Hepatocyte (in vitro differentiated cells): Measurements from ENCODE around the gene EPHA2. TPM values are rescaled to one million over a fixed set of nuclear protein-coding genes. Genes with fewer than 3 reads are reported as not detected.

ENCODE experiments used
- DNase-seq: peaks from one replicate; pipeline ENCODE4 v3.0.0-alpha.2; 2016; ENCODE audit warnings: low spot score
- H2AFZ ChIP-seq: fragments of 200-600 bp; sonication (generic); 2 replicates; pipeline ENCODE4 v1.6.0; 2016; ENCODE audit warnings: antibody characterized with exemption, mild to moderate bottlenecking
- H3K27ac ChIP-seq: fragments of 200-600 bp; sonication (generic); 2 replicates; pipeline ENCODE4 v1.5.1; 2016; ENCODE audit warnings: mild to moderate bottlenecking
- H3K27me3 ChIP-seq: fragments of 200-600 bp; sonication (generic); 2 replicates; pipeline ENCODE4 v1.6.1; 2016
- H3K36me3 ChIP-seq: fragments of 200-600 bp; sonication (generic); replicated peaks from 2 replicates; pipeline ENCODE4 v1.5.1; 2016; ENCODE audit warnings: low read depth; ENCODE audit not compliant: insufficient read depth
- H3K4me1 ChIP-seq: fragments of 200-600 bp; sonication (generic); 2 replicates; pipeline ENCODE4 v1.5.1; 2016; ENCODE audit warnings: mild to moderate bottlenecking, moderate library complexity; ENCODE audit not compliant: insufficient read depth
- H3K4me2 ChIP-seq: fragments of 200-600 bp; sonication (generic); 2 replicates; pipeline ENCODE4 v1.6.0; 2016
- H3K4me3 ChIP-seq: fragments of 200-600 bp; sonication (generic); 2 replicates; pipeline ENCODE4 v1.5.1; 2016; ENCODE audit warnings: mild to moderate bottlenecking
- H3K79me2 ChIP-seq: fragments of 200-600 bp; sonication (generic); 2 replicates; pipeline ENCODE4 v1.6.0; 2017; ENCODE audit warnings: mild to moderate bottlenecking
- H3K9me2 ChIP-seq: fragments of 200-600 bp; sonication (generic); replicated peaks from 2 replicates; pipeline ENCODE4 v1.6.0; 2017; ENCODE audit warnings: mild to moderate bottlenecking; ENCODE audit not compliant: insufficient read depth
- H3K9me3 ChIP-seq: fragments of 200-600 bp; sonication (generic); 2 replicates; pipeline ENCODE4 v1.5.1; 2016; ENCODE audit warnings: low read depth, mild to moderate bottlenecking
- H4K20me1 ChIP-seq: fragments of 200-600 bp; sonication (generic); 2 replicates; pipeline ENCODE4 v1.6.0; 2016; ENCODE audit warnings: mild to moderate bottlenecking; ENCODE audit not compliant: insufficient read depth, poor library complexity, severe bottlenecking
- EZH2 ChIP-seq: fragments of 200-600 bp; sonication (generic); IDR thresholded peaks from 2 replicates; pipeline ENCODE4 v1.6.1; 2016; ENCODE audit warnings: antibody characterized with exemption, mild to moderate bottlenecking, borderline replicate concordance
- EZH2phosphoT487 ChIP-seq: fragments of 200-600 bp; sonication (generic); IDR thresholded peaks from one replicate; pipeline ENCODE4 v1.6.1; 2018; ENCODE audit warnings: antibody characterized with exemption, mild to moderate bottlenecking, low read depth, moderate library complexity; ENCODE audit not compliant: unreplicated experiment, severe bottlenecking
- WGBS: methylation state at CpG from one replicate; pipeline ENCODE4 v1.1.6; 2016; ENCODE audit warnings: low lambda C conversion rate; ENCODE audit errors: missing lambda C conversion rate; 5-methylcytosine and 5-hydroxymethylcytosine counted together
- polyA plus RNA-seq: library from polyadenylated mRNA; unstranded; fragments of >200 nt; fragmentation: Nextera tagmentation; extraction: Ambion mirVana; gene quantifications from 2 replicates; pipeline ENCODE4 v1.2.1, GENCODE V29; 2016
- total RNA-seq: library from RNA; depleted of rRNA; stranded (reverse); fragments of >200 nt; gene quantifications from 2 replicates; pipeline ENCODE4 v1.2.3, GENCODE V29; 2014
- TF ChIP-seq, protein P1 (sequence below): fragments of 200-600 bp; sonication (generic); IDR thresholded peaks from 2 replicates; pipeline ENCODE4 v1.5.1; 2016; ENCODE audit warnings: antibody characterized with exemption, mild to moderate bottlenecking; ENCODE audit not compliant: poor library complexity

Gene EPHA2
- total and polyA plus RNA-seq, 2 experiments from 2014 or later = 20.4 to 27.3 TPM

DNA sequence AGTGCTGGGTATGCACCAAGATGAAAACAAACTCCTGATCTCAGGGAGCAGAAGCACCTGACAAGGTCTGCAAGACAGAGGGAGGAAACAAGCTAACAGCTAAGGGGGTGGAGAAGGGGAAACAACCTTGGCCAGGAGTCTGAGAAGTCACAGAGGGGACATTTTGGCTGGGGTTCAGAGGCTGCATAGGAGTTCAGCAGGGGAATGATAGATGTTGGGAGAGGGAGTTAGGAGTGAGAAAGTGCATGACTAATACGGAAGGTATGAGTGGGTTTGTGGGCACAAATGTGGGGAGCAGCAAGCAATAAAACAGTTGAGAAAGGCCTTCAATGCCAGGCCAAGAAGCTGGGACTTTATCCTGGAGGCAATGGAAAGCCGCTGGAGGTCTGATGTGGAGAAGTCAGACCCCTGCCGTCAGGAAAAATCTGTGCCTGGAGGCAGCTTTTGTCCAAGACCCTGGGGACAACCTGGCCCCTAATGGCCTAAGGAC is 16.4 kb downstream of the EPHA2 start:
- Histone ChIP-seq H3K4me3 (no peak overlapping the region), H3K9me3 (no peaks in the 10 kb centered on the region), H3K4me1 (peaks cover 43% of the 10 kb centered on the region), H3K27me3 (no peaks in the 10 kb centered on the region), H2AFZ (no peak overlapping the region), H3K36me3 (no peaks in the 10 kb centered on the region), H3K27ac (peak overlapping the region; percentile 70), H3K4me2 (peak overlapping the region; percentile 45), H4K20me1 (peaks cover 5% of the 10 kb centered on the region), H3K9me2 (no peaks in the 10 kb centered on the region), H3K79me2 (peaks cover 29% of the 10 kb centered on the region)
- peak; percentile 62 for DNase-seq
- WGBS = 49% methylated on average over 2 of the region's 3 CpGs
- TF ChIP-seq EZH2phosphoT487 = no peak
- TF ChIP-seq, protein P1, sequence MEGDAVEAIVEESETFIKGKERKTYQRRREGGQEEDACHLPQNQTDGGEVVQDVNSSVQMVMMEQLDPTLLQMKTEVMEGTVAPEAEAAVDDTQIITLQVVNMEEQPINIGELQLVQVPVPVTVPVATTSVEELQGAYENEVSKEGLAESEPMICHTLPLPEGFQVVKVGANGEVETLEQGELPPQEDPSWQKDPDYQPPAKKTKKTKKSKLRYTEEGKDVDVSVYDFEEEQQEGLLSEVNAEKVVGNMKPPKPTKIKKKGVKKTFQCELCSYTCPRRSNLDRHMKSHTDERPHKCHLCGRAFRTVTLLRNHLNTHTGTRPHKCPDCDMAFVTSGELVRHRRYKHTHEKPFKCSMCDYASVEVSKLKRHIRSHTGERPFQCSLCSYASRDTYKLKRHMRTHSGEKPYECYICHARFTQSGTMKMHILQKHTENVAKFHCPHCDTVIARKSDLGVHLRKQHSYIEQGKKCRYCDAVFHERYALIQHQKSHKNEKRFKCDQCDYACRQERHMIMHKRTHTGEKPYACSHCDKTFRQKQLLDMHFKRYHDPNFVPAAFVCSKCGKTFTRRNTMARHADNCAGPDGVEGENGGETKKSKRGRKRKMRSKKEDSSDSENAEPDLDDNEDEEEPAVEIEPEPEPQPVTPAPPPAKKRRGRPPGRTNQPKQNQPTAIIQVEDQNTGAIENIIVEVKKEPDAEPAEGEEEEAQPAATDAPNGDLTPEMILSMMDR = no peak

DNA sequence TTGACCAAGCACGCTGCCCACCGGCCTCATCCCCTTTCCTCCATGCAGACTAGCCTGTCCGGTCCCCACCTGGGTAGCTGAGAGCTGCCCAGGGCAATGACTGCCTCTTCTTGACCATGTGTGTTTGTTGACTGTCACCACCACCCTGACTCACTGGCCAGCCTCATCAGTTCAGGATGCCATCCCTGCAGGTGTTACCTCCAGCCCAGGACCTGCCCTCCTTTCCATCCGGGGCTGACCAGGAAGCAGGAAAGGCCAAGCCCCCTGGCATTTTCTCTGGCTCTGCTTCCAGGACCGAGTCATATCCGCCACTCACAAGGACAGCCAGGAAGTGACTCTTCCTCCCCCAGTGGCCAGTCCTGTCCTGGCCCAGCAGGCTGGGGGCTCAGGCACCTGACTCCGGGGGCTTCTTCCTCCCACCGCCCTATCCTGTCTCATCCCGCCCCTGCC is 17.1 kb downstream of the EPHA2 start:
- Histone ChIP-seq H4K20me1 (peaks cover 5% of the 10 kb centered on the region), H3K9me2 (no peaks in the 10 kb centered on the region), H3K27ac (peak overlapping the region; percentile 55), H3K36me3 (no peaks in the 10 kb centered on the region), H3K4me2 (no peak overlapping the region), H3K4me1 (peaks cover 37% of the 10 kb centered on the region), H3K79me2 (peaks cover 26% of the 10 kb centered on the region), H3K27me3 (no peaks in the 10 kb centered on the region), H3K9me3 (no peaks in the 10 kb centered on the region), H2AFZ (no peak overlapping the region), H3K4me3 (no peak overlapping the region)
- TF ChIP-seq EZH2 = no peak
- no peak for DNase-seq
- 91% methylated on average over 9 of the region's 9 CpGs for WGBS

DNA sequence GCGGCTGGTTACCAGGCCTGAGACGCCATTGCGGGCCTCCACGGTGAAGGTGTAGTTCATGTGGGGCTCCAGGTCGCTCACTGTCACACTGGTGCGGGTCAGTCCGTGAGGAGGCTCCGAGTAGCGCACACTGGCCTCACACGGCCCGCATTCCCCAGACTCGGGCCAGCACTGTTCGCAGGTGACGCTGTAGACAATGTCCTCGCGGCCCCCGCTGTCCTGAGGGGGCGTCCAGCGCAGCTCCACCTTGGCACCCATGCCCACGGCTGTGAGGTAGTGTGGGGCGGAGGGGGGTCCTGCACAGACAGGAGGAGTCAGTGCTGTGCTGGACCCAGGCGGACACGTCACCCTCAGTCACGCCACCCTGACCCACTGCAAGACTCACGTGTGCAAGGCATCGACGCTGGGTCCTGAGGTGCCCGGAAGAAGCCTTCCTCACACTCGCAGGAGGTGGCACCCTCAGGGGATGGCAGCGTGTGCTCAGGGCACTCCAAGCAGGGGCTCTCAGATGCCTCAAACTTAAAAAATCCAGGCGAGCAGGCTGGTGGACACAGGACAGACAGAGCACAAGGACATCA is 17.9 kb downstream of the EPHA2 start:
- Histone ChIP-seq H2AFZ (no peak overlapping the region), H3K4me3 (no peak overlapping the region), H3K9me3 (no peaks in the 10 kb centered on the region), H3K79me2 (peaks cover 26% of the 10 kb centered on the region), H3K36me3 (no peaks in the 10 kb centered on the region), H3K27me3 (no peaks in the 10 kb centered on the region), H3K4me1 (peaks cover 30% of the 10 kb centered on the region), H3K9me2 (no peaks in the 10 kb centered on the region), H4K20me1 (peaks cover 5% of the 10 kb centered on the region), H3K4me2 (no peak overlapping the region), H3K27ac (no peak overlapping the region)
- no peak for TF ChIP-seq EZH2phosphoT487
- TF ChIP-seq EZH2 = no peak
- TF ChIP-seq, protein P1 = no peak
- 94% methylated on average over 31 of the region's 31 CpGs for WGBS
- DNase-seq = no peak

DNA sequence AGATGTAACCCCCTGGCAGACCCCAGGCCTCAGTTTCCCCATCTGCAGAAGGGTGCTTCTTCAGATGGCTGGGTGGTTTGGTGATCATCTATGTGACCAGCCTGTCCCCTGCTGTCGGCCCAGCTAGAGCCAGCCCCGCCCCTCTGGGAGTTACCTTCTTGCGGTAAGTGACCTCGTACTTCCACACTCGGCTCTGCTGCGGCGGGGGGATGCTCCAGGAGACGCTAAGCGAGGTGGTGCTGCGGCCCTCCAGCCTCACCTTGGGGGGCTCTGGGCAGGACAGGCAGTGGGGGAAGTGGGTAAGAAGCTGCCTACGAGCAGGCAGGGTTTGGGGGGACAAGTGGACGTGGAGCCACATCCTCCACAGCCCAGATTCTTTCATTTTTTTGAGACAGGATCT is 20.4 kb downstream of the EPHA2 start:
- peaks cover 17% of the 10 kb centered on the region for H3K79me2 ChIP-seq
- H3K4me1 ChIP-seq = peaks cover 16% of the 10 kb centered on the region
- H3K4me3 ChIP-seq = no peak overlapping the region
- peaks cover 5% of the 10 kb centered on the region for H4K20me1 ChIP-seq
- WGBS = 92% methylated on average over 10 of the region's 12 CpGs
- no peaks in the 10 kb centered on the region for H3K27me3 ChIP-seq
- TF ChIP-seq, protein P1 = no peak
- TF ChIP-seq EZH2phosphoT487 (no peak), EZH2 (no peak)
- H3K36me3 ChIP-seq = no peaks in the 10 kb centered on the region
- no peak overlapping the region for H3K27ac ChIP-seq
- H3K4me2 ChIP-seq = no peak overlapping the region
- H2AFZ ChIP-seq = no peak overlapping the region
- H3K9me3 ChIP-seq = no peaks in the 10 kb centered on the region
- no peaks in the 10 kb centered on the region for H3K9me2 ChIP-seq
- DNase-seq = no peak
